C4-2B (cell line): ENCODE measurements around the gene STX11.

Source experiments
- H3K27ac ChIP-seq: fragments of 450-650 bp; 2 replicates; pipeline ENCODE4 v1.5.1; 2017
- ZFX ChIP-seq: fragments of 450-650 bp; IDR thresholded peaks from 2 replicates; pipeline ENCODE4 v1.6.1; 2017
- TF ChIP-seq, protein P1 (sequence below): fragments of 450-650 bp; conservative IDR thresholded peaks from 2 replicates; pipeline ENCODE4 v1.5.1; 2017; ENCODE audit warnings: mild to moderate bottlenecking

STX11 gene

GRCh38 chr6:144159223-144159622 is 8.9 kb downstream of the STX11 start:
- no peak overlapping the region for H3K27ac ChIP-seq
- TF ChIP-seq, protein P1, sequence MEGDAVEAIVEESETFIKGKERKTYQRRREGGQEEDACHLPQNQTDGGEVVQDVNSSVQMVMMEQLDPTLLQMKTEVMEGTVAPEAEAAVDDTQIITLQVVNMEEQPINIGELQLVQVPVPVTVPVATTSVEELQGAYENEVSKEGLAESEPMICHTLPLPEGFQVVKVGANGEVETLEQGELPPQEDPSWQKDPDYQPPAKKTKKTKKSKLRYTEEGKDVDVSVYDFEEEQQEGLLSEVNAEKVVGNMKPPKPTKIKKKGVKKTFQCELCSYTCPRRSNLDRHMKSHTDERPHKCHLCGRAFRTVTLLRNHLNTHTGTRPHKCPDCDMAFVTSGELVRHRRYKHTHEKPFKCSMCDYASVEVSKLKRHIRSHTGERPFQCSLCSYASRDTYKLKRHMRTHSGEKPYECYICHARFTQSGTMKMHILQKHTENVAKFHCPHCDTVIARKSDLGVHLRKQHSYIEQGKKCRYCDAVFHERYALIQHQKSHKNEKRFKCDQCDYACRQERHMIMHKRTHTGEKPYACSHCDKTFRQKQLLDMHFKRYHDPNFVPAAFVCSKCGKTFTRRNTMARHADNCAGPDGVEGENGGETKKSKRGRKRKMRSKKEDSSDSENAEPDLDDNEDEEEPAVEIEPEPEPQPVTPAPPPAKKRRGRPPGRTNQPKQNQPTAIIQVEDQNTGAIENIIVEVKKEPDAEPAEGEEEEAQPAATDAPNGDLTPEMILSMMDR: no peak
- no peak for TF ChIP-seq ZFX

- H3K27ac ChIP-seq: no peak overlapping the region
- TF ChIP-seq, protein P1: no peak
- TF ChIP-seq ZFX: no peak
Measured at GRCh38 chr6:144159742-144160141, 9.4 kb downstream of the STX11 start.

DNA sequence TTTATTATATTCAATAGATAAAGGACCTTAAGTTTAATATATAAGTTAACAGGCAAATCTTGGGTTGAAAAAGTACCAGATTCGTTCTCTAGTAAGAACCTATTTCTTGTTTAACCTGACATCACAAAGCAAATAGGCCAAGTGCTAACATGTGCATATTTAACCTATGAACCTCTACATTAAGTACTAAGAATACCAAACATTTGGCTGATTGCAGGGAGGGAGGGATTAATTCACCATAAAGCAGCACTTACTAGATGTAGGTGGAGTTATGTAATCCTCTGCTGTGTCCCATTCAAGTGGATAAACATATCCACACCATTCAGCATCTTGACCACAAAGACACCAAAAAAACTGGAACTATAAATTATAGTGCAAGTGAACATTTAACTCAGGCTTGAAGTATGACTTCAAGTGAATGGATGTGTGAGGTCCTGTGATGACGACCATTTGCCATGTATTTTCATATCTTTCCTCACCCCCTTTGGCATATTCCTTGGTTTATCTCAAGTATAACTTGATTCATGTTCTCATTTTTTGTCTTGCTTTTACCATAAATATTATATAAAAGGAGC is 10.2 kb downstream of the STX11 start:
- H3K27ac ChIP-seq: no peak overlapping the region
- TF ChIP-seq, protein P1: no peak
- TF ChIP-seq ZFX: no peak

DNA sequence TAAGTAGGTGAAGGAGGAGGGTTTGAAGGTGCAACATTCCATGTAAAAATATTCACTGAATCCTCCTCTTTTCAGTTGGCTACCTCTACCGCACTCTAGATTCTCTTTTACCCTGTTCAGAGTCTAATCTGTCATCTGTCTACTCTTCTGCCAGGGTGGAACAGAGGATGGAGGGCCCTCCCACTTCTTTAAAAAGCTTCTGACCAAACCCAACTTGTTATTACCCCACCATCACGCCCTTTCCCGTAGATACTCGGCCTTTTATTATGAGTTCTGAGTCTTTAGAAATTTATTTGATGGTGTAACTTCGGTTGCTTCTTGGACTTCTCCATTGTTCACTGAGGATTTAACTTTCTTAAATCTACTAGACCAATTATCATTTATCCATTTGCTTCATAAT is 11.7 kb downstream of the STX11 start:
- H3K27ac ChIP-seq: no peak overlapping the region
- no peak for TF ChIP-seq ZFX
- TF ChIP-seq, protein P1: no peak

DNA sequence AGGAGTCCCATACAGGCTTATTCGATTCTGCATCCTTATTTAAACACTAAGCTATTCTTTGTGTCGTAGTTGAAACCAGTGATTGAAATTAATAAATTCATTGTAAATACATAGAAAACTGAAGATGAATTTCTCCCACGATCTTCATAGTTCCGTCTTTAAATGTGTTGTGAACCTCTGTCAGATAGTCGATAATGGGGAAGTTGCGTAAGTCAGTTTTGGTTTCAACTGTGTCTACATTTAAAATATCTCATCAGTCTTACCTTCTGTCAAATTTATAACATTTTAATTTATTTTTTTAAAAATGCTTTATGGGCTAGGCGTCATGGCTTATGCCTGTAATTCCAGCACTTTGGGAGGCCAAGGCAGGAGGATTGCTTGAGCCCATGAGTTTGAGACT is 12.7 kb downstream of the STX11 start:
- TF ChIP-seq, protein P1: no peak
- TF ChIP-seq ZFX: no peak
- H3K27ac ChIP-seq: no peak overlapping the region

GRCh38 chr6:144165784-144166183 is 15.5 kb downstream of the STX11 start:
- H3K27ac ChIP-seq: no peak overlapping the region
- TF ChIP-seq ZFX: no peak
- TF ChIP-seq, protein P1: no peak

DNA sequence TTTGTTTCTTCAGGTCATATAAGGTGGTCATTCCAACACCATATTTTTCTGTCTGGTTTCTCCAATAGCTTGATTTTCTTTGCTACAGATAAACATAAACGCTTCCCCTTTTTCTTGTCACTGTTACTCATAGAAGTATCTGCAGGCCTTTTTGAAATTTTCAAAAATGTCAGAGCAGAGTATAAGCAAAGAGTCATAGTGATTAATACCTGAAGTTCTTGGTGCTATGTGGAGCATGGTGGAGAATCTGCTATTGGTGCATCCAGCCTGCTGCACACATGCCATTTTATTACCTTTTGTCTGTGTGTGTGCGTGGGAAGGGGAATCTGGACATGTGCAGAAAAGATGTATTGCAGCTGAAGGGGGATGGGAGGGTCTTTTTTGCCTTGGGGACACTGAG is 19.7 kb downstream of the STX11 start:
- no peak overlapping the region for H3K27ac ChIP-seq
- TF ChIP-seq, protein P1: no peak
- no peak for TF ChIP-seq ZFX
